Hematopoietic multipotent progenitor cell treated with erythropoietin and hydrocortisone succinate and interleukin-3 and kit ligand, for 4 days (in vitro differentiated cells): Measurements from ENCODE around the gene ATG4A.

Experiments
- DNase-seq: peaks from one replicate; pipeline ENCODE4 v3.0.0-alpha.2; 2015

Gene ATG4A, protein sequence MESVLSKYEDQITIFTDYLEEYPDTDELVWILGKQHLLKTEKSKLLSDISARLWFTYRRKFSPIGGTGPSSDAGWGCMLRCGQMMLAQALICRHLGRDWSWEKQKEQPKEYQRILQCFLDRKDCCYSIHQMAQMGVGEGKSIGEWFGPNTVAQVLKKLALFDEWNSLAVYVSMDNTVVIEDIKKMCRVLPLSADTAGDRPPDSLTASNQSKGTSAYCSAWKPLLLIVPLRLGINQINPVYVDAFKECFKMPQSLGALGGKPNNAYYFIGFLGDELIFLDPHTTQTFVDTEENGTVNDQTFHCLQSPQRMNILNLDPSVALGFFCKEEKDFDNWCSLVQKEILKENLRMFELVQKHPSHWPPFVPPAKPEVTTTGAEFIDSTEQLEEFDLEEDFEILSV

DNA sequence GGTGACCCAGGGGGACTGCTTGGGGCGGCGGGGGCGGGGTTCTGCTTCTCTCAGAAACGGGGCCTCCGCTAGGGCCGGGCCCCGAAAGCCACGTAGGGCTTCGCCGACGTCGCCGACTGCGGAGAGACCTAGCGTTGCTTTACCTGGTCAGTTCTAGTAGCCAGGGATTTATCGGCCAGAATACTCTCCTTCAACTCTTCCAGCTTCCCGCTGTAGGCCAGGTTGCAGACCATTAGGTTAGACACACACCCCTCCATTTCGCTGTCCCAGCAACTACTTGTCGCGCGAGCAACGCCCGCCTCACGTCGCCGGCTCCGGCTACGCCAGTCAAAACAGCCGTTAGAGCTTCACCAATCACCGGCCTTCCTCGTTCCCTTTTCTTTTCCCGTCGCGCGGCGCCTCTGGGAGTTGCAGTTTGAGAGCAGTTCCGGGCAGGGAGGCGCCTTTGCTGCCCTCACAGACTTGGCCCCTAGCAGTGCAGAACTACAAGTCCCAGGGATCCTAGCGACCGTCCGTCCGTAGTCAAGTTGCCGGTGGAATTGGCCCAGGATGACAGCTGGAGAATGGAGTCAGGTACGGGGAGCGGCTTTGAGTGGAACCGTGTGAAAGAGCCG is at the start of gene ATG4A, which contains the start of gene PSMD10:
TSS of gene ATG4A (plus strand) at position 515 of the 614 bp plus-strand sequence. CDS start at position 564, 49 bp downstream.
TSS of gene PSMD10 (minus strand) at position 279 of the 614 bp plus-strand sequence. CDS start at position 257, 22 bp downstream.
- peak; percentile 97 for DNase-seq

- DNase-seq, result no peak
These were observed 46.9 kb upstream of the ATG4A start, which contains the start of gene VSIG1 for GRCh38 chrX:108044554-108045256. VSIG1 (plus strand) TSS chrX:108045065; CDS start chrX:108045131, 66 bp downstream.

GRCh38 chrX:108049649-108050048 is 41.9 kb upstream of the ATG4A start:
- DNase-seq, result no peak

DNA sequence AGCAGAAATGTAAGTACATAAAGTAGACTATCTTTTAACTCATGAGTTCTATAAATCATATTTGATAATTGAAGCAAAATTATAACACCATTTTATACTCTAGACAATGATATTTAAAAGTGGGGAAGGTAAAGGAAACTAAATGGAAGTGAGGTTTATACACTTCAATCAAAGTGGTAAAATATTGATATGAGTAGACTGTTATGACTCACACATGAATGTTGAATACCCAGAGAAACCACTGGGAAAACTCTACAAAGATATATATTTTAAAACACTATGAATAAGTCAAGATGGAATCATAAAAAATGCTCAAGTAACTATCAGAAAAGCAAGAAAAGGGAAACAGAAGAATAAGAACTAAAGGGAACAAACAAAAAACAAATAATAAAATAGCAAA is 38.4 kb upstream of the ATG4A start:
- DNase-seq, result no peak

- DNase-seq, result no peak
These were observed 36.0 kb upstream of the ATG4A start for GRCh38 chrX:108055546-108055945.

- no peak for DNase-seq
These were observed 31.8 kb upstream of the ATG4A start for GRCh38 chrX:108059801-108060200.

DNA sequence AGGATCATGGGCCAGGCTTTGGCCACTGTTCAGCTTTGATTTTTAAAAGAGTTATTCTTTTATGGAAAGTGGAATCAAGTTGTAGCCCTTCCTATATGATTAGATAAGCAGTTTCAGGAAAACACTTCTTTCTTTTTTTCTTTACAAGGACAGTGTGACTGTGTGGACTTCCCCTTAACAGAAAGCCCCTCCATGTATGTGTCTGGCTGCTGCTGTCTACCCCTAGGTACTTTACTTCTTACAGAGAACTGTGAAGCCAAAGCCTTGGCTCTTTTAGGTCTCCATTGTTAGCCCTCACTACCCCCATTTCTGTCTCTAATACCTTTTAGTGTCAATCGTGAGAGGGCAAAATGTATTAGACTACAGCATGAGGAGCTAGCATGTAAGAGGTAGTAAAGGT is 27.6 kb upstream of the ATG4A start:
- no peak for DNase-seq

- DNase-seq, result no peak
These were observed 27.0 kb upstream of the ATG4A start for GRCh38 chrX:108064613-108065012.

GRCh38 chrX:108068121-108068520 is 23.5 kb upstream of the ATG4A start:
- DNase-seq, result no peak

DNA sequence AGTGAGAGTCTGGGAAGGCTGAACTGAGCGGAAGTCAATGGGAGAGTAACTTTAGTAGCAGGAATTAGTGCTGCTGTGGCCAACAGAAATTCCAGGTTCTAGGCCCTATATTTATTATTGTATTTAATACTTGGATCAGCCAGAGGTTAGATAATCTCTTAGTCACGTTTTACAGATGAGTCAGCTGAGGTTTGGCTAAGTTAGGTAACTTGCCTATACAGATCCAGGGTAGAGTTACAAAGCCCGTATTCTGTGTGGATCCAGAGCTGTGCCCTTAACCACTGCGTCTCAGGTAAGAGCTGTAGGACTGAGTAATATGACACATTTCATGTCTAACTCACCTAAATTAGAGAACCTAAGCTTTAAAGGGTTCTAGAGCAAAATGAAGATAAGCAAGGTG is 20.7 kb upstream of the ATG4A start:
- no peak for DNase-seq

DNA sequence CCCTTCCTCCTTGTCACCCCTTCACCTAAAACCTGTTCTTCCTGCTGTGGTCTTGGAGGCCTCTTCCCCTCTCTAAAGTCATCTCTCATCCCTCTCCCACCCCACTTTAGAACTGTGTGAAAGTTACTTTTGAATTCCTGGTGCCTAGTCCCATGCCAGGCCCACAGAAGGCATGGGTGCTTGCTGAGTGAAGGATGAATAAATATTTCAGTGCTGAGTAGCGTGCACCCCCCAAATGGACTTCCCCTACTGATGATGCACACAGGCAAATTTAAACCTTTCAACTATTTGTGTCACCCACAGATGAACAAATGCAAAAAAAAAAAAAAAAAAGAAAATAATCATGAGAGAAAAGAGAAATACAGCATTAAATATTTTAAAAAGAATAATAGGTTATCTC is 20.0 kb upstream of the ATG4A start:
- no peak for DNase-seq

DNA sequence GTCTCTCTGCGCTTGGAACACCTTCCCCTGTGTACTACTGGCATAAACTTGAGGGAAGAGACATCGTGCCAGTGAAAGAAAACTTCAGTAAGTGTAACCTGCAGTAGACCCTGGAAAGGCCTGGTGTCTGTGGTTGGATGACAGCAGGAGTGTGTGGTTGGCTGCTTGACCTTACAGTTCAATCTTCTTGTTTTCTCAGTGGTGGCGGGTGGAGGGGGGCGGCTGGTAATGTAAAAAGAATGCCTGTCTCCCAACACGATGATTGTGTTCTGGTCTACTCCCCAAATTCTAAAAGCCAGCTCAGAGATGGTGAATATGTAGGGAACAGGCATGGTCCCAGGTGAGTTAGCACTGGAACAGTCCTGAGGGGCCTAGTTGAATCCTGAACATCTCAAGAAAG is 18.8 kb upstream of the ATG4A start:
- DNase-seq, result no peak

GRCh38 chrX:108081110-108081509 is 10.5 kb upstream of the ATG4A start:
- no peak for DNase-seq

GRCh38 chrX:108087792-108088191 is 3.8 kb upstream of the ATG4A start:
- no peak for DNase-seq

- DNase-seq, result peak; percentile 30
These were observed 3.1 kb upstream of the ATG4A start for GRCh38 chrX:108088511-108088910.

DNA sequence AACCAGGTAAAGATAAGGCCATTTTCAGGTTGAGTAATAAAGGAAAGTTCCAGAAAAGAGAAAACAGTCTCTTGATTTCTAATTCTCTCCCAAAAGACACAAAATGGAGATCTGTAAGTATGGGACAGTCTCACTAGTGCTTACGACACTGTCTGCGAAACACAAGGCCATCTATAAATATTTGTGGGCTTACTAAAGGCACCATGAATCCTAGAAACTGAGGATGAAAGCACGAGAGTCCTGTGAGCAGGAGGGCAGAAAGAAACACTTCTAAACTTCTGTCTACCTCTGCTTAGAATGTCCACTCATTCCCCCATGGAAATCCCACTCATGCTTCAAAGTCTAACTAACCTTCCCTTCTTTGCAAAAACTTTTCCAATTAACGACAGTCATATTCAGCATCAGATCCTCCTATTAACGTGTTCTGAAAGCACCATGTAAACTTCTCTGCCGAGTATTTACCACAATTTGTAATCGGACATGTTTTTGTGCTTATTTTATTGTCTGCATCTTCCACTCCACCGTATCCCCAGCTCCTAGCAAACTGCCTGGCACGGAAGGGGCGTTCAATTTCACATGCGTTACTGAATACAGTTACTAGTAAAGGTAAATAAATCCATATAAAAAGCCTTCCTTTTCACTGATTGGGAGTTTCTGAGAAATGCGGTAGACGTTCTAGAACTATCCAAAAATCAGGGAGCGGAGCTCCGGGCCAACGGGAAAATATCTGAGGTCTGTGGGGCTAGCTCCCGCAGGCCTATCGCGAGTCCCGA is 901 bp upstream of the ATG4A start:
- peak; percentile 7 for DNase-seq

- no peak for DNase-seq
These were observed 307 bp downstream of the ATG4A start for GRCh38 chrX:108091878-108092291.

DNA sequence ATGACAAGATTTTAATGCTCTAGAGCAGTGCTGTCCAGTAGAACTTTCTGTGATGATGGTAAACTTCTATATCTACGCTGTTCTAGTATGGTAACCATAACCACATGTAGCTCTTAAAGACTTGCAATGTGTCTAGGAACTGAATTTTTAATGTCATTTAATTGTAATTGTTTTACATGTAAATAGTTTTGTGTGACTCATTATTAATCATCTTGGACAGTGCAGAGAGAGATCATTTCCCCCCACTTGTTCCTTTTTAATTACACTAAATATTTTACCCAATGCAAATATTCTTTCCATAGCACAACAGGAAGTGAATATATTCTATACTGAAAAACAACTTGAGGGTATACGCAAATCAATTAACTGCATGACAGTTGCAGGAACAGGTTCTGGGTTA is 5.8 kb downstream of the ATG4A start:
- DNase-seq, result no peak

- DNase-seq, result no peak
These were observed 13.9 kb downstream of the ATG4A start for GRCh38 chrX:108105473-108105872.

DNA sequence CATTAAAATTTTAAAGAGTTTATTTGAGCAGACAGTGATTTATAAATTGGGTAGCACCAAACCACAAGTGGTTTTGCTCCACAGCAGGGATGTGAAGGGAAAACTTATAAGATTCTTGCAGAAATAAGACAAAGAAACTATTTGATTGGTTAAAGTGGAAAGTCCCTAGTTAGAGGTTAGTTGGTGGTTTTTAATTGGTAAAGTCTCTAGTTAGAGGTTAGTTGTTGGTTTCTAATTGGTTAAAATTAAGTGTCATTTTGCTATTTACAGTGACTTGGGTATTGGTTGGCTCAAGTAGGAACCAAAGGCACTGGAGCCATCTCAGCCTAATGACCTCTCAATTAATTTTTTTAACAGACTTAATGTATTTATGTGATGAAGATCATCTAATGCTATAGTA is 23.0 kb downstream of the ATG4A start:
- no peak for DNase-seq

DNA sequence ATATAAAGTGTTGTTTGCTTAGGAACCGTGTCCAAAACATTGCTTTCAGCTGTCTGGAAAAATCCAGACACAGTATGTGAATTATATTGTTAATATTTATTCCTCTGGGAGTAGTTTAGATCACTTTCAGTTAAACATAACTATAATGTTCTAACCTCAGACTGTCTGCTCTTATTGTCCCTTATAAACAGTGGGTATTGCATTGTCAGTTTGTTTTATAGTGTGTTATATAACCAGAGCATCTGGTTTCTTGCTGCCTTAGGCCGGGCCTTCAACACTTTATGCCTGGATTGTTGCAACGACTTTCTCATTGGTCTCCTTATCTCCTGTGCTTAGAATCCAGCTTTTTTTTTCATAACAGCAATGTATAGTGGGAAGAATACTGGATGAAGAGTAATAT is 26.4 kb downstream of the ATG4A start:
- no peak for DNase-seq

GRCh38 chrX:108121291-108121690 is 29.7 kb downstream of the ATG4A start:
- DNase-seq, result no peak

DNA sequence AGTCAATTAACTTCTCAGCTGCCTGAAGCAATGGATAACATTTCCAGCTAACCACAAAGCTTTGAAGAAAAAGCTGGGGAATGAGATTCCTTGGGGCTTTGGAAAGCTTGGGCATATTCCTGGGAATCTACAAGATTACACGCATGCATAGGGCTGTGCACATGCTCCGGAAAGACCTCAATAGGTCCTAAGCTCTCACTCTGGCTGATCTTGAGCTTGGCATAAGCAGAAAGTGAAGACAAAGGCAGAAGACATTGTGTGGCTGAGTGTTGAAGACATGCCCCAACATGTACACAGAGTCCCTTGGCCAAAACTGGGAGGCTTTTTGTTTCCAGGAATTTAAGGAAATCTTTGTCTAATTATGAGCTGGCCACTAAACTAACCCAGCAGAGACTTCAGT is 31.2 kb downstream of the ATG4A start:
- DNase-seq, result no peak
